HepG2 (cell line): ENCODE measurements around the gene PEA15. TPM values are rescaled to one million over a fixed set of nuclear protein-coding genes. Genes with fewer than 3 reads are reported as not detected.

Experiments
- ATAC-seq: fragments of 200-7000 bp; cut with Tn5 transposase; 3 replicates; pipeline ENCODE4 v1.9.1; 2020; ENCODE audit warnings: mild to moderate bottlenecking, moderate library complexity
- BruUV-seq: library from RNA; stranded (reverse); fragments of 400-500 nt; replicated peaks from 2 replicates; lab custom pipeline; 2021; lab: Mats Ljungman, UMichigan
- CTCF ChIA-PET: fragments of 300-600 bp; formaldehyde crosslinking; extraction: SDS; loops from one replicate; lab custom pipeline; 2021; ENCODE audit warnings: low total read pairs, inconsistent platforms, low intra/inter-chr PET ratio; lab: Yijun Ruan, JAX
- POLR2A ChIA-PET: fragments of 350-600 bp; sonication (Branson Sonifier 250); formaldehyde crosslinking; loops from one replicate; lab custom pipeline; 2020; ENCODE audit warnings: antibody characterized with exemption, inconsistent platforms; lab: Yijun Ruan, JAX
- DNase-seq: peaks from one replicate; pipeline ENCODE4 v3.0.0-alpha.2; 2015; ENCODE audit warnings: low spot score
- FAIRE-seq: peaks from 3 replicates; lab custom pipeline; 2011; peaks lifted over from hg19 to GRCh38; lab: Jason Lieb, UNC
- H2AFZ ChIP-seq: one replicate; pipeline ENCODE4 v1.6.1; 2011; ENCODE audit warnings: low read length, inconsistent platforms
- H3K27ac ChIP-seq: fragments of 300-600 bp; 3 replicates; pipeline ENCODE4 v1.8.0; 2011; ENCODE audit warnings: mixed run types, mild to moderate bottlenecking, mixed read lengths, low read length, inconsistent platforms; ENCODE audit not compliant: insufficient read depth; ENCODE audit errors: extremely low read length
- H3K27me3 ChIP-seq, 2 experiments: fragments of 200-600 bp in 1 of 2; 2 replicates in 1 of 2; 3 replicates in 1 of 2; pipeline versions ENCODE4 v1.6.0 to v1.8.0; 2011; ENCODE audit warnings: low read length in 2 of 2, mild to moderate bottlenecking in 2 of 2, moderate library complexity in 2 of 2, inconsistent platforms in 1 of 2; ENCODE audit not compliant: insufficient read depth in 2 of 2, control insufficient read depth in 1 of 2
- H3K36me3 ChIP-seq, 2 experiments: fragments of 200-600 bp in 1 of 2; replicated peaks in 1 of 2; 2 replicates in 1 of 2; 3 replicates in 1 of 2; pipeline versions ENCODE4 v1.5.1 to v1.8.0; 2011; ENCODE audit warnings: low read length in 2 of 2, inconsistent platforms in 1 of 2; ENCODE audit not compliant: insufficient read depth in 2 of 2, control insufficient read depth in 1 of 2
- H3K4me1 ChIP-seq: 2 replicates; pipeline ENCODE4 v1.5.1; 2012; ENCODE audit warnings: low read length, inconsistent platforms; ENCODE audit not compliant: insufficient read depth
- H3K4me2 ChIP-seq: 2 replicates; pipeline ENCODE4 v1.6.0; 2011; ENCODE audit warnings: low read depth, low read length, inconsistent platforms
- H3K4me3 ChIP-seq, 3 experiments: fragments of 200-600 bp in 1 of 3; sonication (generic), shearing (Covaris generic) in 1 of 3; replicated peaks in 1 of 3; 2 replicates each; pipeline ENCODE4 v1.5.1; 2011 to 2016; ENCODE audit warnings: low read length in 3 of 3, inconsistent platforms in 2 of 3, low read depth in 2 of 3, mild to moderate bottlenecking in 2 of 3, control low read depth in 1 of 3, mixed read lengths in 1 of 3; ENCODE audit not compliant: insufficient read depth in 1 of 3
- H3K79me2 ChIP-seq: one replicate; pipeline ENCODE4 v1.6.1; 2011; ENCODE audit warnings: low read length, inconsistent platforms; ENCODE audit not compliant: insufficient read depth
- H3K9ac ChIP-seq: 2 replicates; pipeline ENCODE4 v1.6.0; 2011; ENCODE audit warnings: mild to moderate bottlenecking, low read depth, low read length, inconsistent platforms; ENCODE audit not compliant: insufficient read depth
- H3K9me3 ChIP-seq: 2 replicates; pipeline ENCODE4 v1.5.1; 2012; ENCODE audit warnings: mild to moderate bottlenecking, low read length
- H4K20me1 ChIP-seq: 2 replicates; pipeline ENCODE4 v1.6.0; 2011; ENCODE audit warnings: inconsistent platforms, mild to moderate bottlenecking, low read length, moderate library complexity; ENCODE audit not compliant: insufficient read depth
- FOXA1 ChIP-seq, 2 experiments: fragments of 450-650 bp in 1 of 2; sonication (generic) in 1 of 2; formaldehyde crosslinking in 1 of 2; IDR thresholded peaks; 2 replicates each; pipeline versions ENCODE4 v1.4.0 to v1.6.1; 2016 to 2020; ENCODE audit warnings: missing genetic modification reagents in 1 of 2
- FOXP1 ChIP-seq, 2 experiments: fragments of 450-650 bp in 1 of 2; IDR thresholded peaks; 2 replicates each; pipeline ENCODE4 v1.6.1; 2017 to 2018; ENCODE audit warnings: antibody characterized with exemption in 1 of 2
- GTF3A ChIP-seq: sonication (generic); formaldehyde crosslinking; conservative IDR thresholded peaks from 2 replicates; pipeline ENCODE4 v1.4.0; 2020; ENCODE audit warnings: mild to moderate bottlenecking, missing genetic modification reagents
- GZF1 ChIP-seq: sonication (generic); formaldehyde crosslinking; IDR thresholded peaks from 2 replicates; pipeline ENCODE4 v1.5.1; 2020; ENCODE audit warnings: mild to moderate bottlenecking, missing genetic modification reagents
- HNRNPLL ChIP-seq: fragments of 200-400 bp; formaldehyde crosslinking; IDR thresholded peaks from 2 replicates; pipeline ENCODE4 v1.6.1; 2017; ENCODE audit warnings: mild to moderate bottlenecking, low read depth, low read length; ENCODE audit not compliant: poor library complexity, severe bottlenecking
- KDM3A ChIP-seq: IDR thresholded peaks from 2 replicates; pipeline ENCODE4 v1.6.1; 2018; ENCODE audit warnings: low read depth, missing compliant biosample characterization
- MED8 ChIP-seq: sonication (generic); formaldehyde crosslinking; IDR thresholded peaks from 2 replicates; pipeline ENCODE4 v1.8.1; 2023; ENCODE audit warnings: mild to moderate bottlenecking, missing genetic modification reagents; ENCODE audit not compliant: insufficient replicate concordance
- RAD21 ChIP-seq: fragments of 450-650 bp; formaldehyde crosslinking; IDR thresholded peaks from 2 replicates; pipeline ENCODE4 v1.5.0; 2020; ENCODE audit warnings: mild to moderate bottlenecking
- RBM39 ChIP-seq: fragments of 200-400 bp; formaldehyde crosslinking; IDR thresholded peaks from one replicate; pipeline ENCODE4 v1.6.1; 2018; ENCODE audit warnings: antibody characterized with exemption, mild to moderate bottlenecking, low read depth, low read length; ENCODE audit not compliant: poor library complexity, severe bottlenecking
- SMC3 ChIP-seq: IDR thresholded peaks from 2 replicates; pipeline ENCODE4 v1.6.1; 2011; ENCODE audit warnings: low read length, improper control_type of control experiment
- SP2 ChIP-seq: sonication (generic); formaldehyde crosslinking; IDR thresholded peaks from 2 replicates; pipeline ENCODE4 v1.5.1; 2020; ENCODE audit warnings: mild to moderate bottlenecking, missing genetic modification reagents
- SPEN ChIP-seq: sonication (generic); formaldehyde crosslinking; IDR thresholded peaks from 2 replicates; pipeline ENCODE4 v1.5.1; 2020; ENCODE audit warnings: low read depth, mild to moderate bottlenecking, missing genetic modification reagents
- TEAD2 ChIP-seq: sonication (generic); formaldehyde crosslinking; IDR thresholded peaks from 2 replicates; pipeline ENCODE4 v1.9.0; 2021; ENCODE audit warnings: missing genetic modification reagents
- TFAP4 ChIP-seq: sonication (generic); IDR thresholded peaks from 2 replicates; pipeline ENCODE4 v1.6.1; 2016; ENCODE audit warnings: low read depth, borderline replicate concordance
- ZNF3 ChIP-seq: IDR thresholded peaks from 2 replicates; pipeline ENCODE4 v1.7.0; 2017; ENCODE audit warnings: inconsistent platforms
- ZNF451 ChIP-seq: sonication (generic); formaldehyde crosslinking; IDR thresholded peaks from 2 replicates; pipeline ENCODE4 v1.5.0; 2020; ENCODE audit warnings: mild to moderate bottlenecking, missing genetic modification reagents
- ZSCAN20 ChIP-seq: sonication (generic); formaldehyde crosslinking; IDR thresholded peaks from 2 replicates; pipeline ENCODE4 v1.4.0; 2020; ENCODE audit warnings: missing genetic modification reagents, mild to moderate bottlenecking, borderline replicate concordance
- ZSCAN31 ChIP-seq: sonication (generic); formaldehyde crosslinking; IDR thresholded peaks from 2 replicates; pipeline ENCODE4 v1.5.0; 2020; ENCODE audit warnings: low read depth, mild to moderate bottlenecking, missing genetic modification reagents
- WGBS: methylation state at CpG from one replicate; pipeline ENCODE4 v1.1.6; 2017; ENCODE audit warnings: low lambda C conversion rate; 5-methylcytosine and 5-hydroxymethylcytosine counted together
- in situ Hi-C: cut with HindIII; loops from 2 replicates; pipeline ENCODE4 v1.10.0; 2017; ENCODE audit warnings: low pct_unique_long_range_greater_than_20kb; ENCODE audit not compliant: extremely low pct_ligation_motif_present
- intact Hi-C: fragments of 100-400 bp; cut with micrococcal nuclease; formaldehyde crosslinking; loops from one replicate; pipeline ENCODE4 v1.10.0; 2022; ENCODE audit not compliant: unreplicated experiment
- polyA plus RNA-seq, 8 experiments: library from polyadenylated mRNA; depleted of rRNA in 3 of 8; stranded (reverse) in 7 of 8; unstranded in 1 of 8; fragments of >200 nt; fragmentation: Illumina TruSeq in 4 of 8; extraction: Trizol in 4 of 8; gene quantifications; 2 replicates each; pipeline versions ENCODE4 v1.2.1 to v1.2.3, GENCODE V29; 2011 to 2016; ENCODE audit warnings: low read depth in 4 of 8, missing spikeins in 1 of 8, mixed read lengths in 1 of 8; ENCODE audit not compliant: insufficient read depth in 1 of 8
- total RNA-seq, 5 experiments: library from RNA; depleted of rRNA; stranded (reverse); fragments of >200 nt; fragmentation: Illumina TruSeq; extraction: Trizol; gene quantifications; 2 replicates each; pipeline ENCODE4 v1.2.3, GENCODE V29; 2016; ENCODE audit warnings: low read depth in 1 of 5

PEA15 gene
- total and polyA plus RNA-seq, 2 of the 13 experiments (the other 11 are each of a cell fraction or from before 2014, with no cell fraction given): 12.1 to 35.2 TPM

GRCh38 chr1:160179336-160179735 lies 25.8 kb upstream of the PEA15 start:
- Histone ChIP-seq H3K4me2 (no peak overlapping the region), H3K27ac (no peak overlapping the region), H3K36me3 (no peaks in the 10 kb centered on the region), H3K4me3 (no peak overlapping the region), H3K9me3 (no peaks in the 10 kb centered on the region), H4K20me1 (no peaks in the 10 kb centered on the region), H3K27me3 (peaks cover 2 to 12% of the 10 kb centered on the region in 2 experiments; a peak in 3 of 5 replicates), H3K9ac (no peak overlapping the region), H2AFZ (no peak overlapping the region), H3K4me1 (peaks cover 15% of the 10 kb centered on the region; the same call in 1 of the 2 replicates), H3K79me2 (no peaks in the 10 kb centered on the region)
- in situ Hi-C loops (no loop called here), intact Hi-C loops (no loop called here)
- ATAC-seq (no peak), DNase-seq (no peak), FAIRE-seq (no peak)
- BruUV-seq: no TSS peak
- ChIA-PET CTCF (no interaction called here), POLR2A (no interaction called here)
- TF ChIP-seq GTF3A (CRISPR knock-in tag): no peak
- no peak for TF ChIP-seq ZNF3 (CRISPR knock-in tag)
- TF ChIP-seq ZSCAN31 (CRISPR knock-in tag): no peak
- TF ChIP-seq ZSCAN20 (CRISPR knock-in tag): no peak
- no peak for TF ChIP-seq FOXA1 (IDR thresholded peaks at IDR 0.05)
- TF ChIP-seq FOXA1 (CRISPR knock-in tag; IDR thresholded peaks at IDR 0.05): no peak
- 17% methylated on average over 4 of the region's 4 CpGs for WGBS

GRCh38 chr1:160186246-160186645 lies 18.9 kb upstream of the PEA15 start:
- FAIRE-seq: no peak
- peaks cover 9% of the 10 kb centered on the region for H3K4me1 ChIP-seq
- no TSS peak for BruUV-seq
- no peak overlapping the region for H3K4me3 ChIP-seq
- ChIA-PET CTCF (no interaction called here), POLR2A (no interaction called here)
- no peaks in the 10 kb centered on the region for H4K20me1 ChIP-seq
- no peaks in the 10 kb centered on the region for H3K9me3 ChIP-seq
- H3K4me2 ChIP-seq: no peak overlapping the region
- no peaks in the 10 kb centered on the region for H3K79me2 ChIP-seq
- in situ Hi-C loops: no loop called here
- peaks cover 1 to 18% of the 10 kb centered on the region in 2 experiments; a peak in 3 of 5 replicates for H3K27me3 ChIP-seq
- 68% methylated on average over 7 of the region's 7 CpGs for WGBS
- no peak for DNase-seq
- no peak for ATAC-seq
- no peaks in the 10 kb centered on the region for H3K36me3 ChIP-seq
- no peak overlapping the region for H3K9ac ChIP-seq
- no peak overlapping the region for H2AFZ ChIP-seq
- intact Hi-C loops: no loop called here
- TF ChIP-seq RBM39 (no peak), ZNF451 (CRISPR knock-in tag) (no peak), SPEN (CRISPR knock-in tag) (no peak), GZF1 (no peak), RAD21 (CRISPR knock-in tag) (no peak), SP2 (no peak), TFAP4 (no peak), SMC3 (no peak), TEAD2 (CRISPR knock-in tag) (no peak), HNRNPLL (no peak), KDM3A (CRISPR knock-in tag) (no peak), FOXP1 (IDR thresholded peaks at IDR 0.05) (no peak), FOXP1 (CRISPR knock-in tag; IDR thresholded peaks at IDR 0.05) (no peak), MED8 (no peak)
- H3K27ac ChIP-seq: no peak overlapping the region
